ENCODE data around the gene RIPOR2.

RIPOR2 gene

GRCh38 chr6:24910961-24911725 lies 24.6 kb downstream of the RIPOR2 start (continued):
- TF ChIP-seq ZNF660 (tag by site-specific recombination; IDR thresholded peaks at IDR 0.05) = 0 out of 2 replicates have a peak, but pooled peaks have one; percentile 53
- TF ChIP-seq ZNF324 (tag by site-specific recombination; IDR thresholded peaks at IDR 0.05) = no peak
- TF ChIP-seq PRDM1 (tag by site-specific recombination; IDR thresholded peaks at IDR 0.05) = 0 out of 2 replicates have a peak, but pooled peaks have one; percentile 21
- TF ChIP-seq ZNF175 (tag by site-specific recombination; IDR thresholded peaks at IDR 0.05) = no peak
- 0 out of 2 replicates have a peak, but pooled peaks have one; percentile 33 for TF ChIP-seq KLF8 (tag by site-specific recombination; IDR thresholded peaks at IDR 0.05)
- TF ChIP-seq GLIS1 (tag by site-specific recombination; IDR thresholded peaks at IDR 0.05) = peak; percentile 28; the same call in 1 of the 2 replicates
- TF ChIP-seq KLF16 (tag by site-specific recombination; IDR thresholded peaks at IDR 0.05) = no peak
- TF ChIP-seq WT1 (tag by site-specific recombination; IDR thresholded peaks at IDR 0.05) = peak; percentile 33; the same call in 1 of the 2 replicates
- TF ChIP-seq, protein P1, sequence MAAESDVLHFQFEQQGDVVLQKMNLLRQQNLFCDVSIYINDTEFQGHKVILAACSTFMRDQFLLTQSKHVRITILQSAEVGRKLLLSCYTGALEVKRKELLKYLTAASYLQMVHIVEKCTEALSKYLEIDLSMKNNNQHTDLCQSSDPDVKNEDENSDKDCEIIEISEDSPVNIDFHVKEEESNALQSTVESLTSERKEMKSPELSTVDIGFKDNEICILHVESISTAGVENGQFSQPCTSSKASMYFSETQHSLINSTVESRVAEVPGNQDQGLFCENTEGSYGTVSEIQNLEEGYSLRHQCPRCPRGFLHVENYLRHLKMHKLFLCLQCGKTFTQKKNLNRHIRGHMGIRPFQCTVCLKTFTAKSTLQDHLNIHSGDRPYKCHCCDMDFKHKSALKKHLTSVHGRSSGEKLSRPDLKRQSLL (tag by site-specific recombination; IDR thresholded peaks at IDR 0.05) = peak; percentile 77
- TF ChIP-seq SP7 (tag by site-specific recombination; IDR thresholded peaks at IDR 0.05) = no peak
- no peak for TF ChIP-seq ZNF544 (tag by site-specific recombination; IDR thresholded peaks at IDR 0.05)
- TF ChIP-seq ZNF26 (tag by site-specific recombination; IDR thresholded peaks at IDR 0.05) = no peak
- TF ChIP-seq GFI1B (tag by site-specific recombination; IDR thresholded peaks at IDR 0.05) = no peak
- no peak for TF ChIP-seq ZNF433 (tag by site-specific recombination; IDR thresholded peaks at IDR 0.05; ENCODE audit: low read depth)
- TF ChIP-seq ZNF549 (tag by site-specific recombination; IDR thresholded peaks at IDR 0.05) = no peak
- TF ChIP-seq, protein P2, sequence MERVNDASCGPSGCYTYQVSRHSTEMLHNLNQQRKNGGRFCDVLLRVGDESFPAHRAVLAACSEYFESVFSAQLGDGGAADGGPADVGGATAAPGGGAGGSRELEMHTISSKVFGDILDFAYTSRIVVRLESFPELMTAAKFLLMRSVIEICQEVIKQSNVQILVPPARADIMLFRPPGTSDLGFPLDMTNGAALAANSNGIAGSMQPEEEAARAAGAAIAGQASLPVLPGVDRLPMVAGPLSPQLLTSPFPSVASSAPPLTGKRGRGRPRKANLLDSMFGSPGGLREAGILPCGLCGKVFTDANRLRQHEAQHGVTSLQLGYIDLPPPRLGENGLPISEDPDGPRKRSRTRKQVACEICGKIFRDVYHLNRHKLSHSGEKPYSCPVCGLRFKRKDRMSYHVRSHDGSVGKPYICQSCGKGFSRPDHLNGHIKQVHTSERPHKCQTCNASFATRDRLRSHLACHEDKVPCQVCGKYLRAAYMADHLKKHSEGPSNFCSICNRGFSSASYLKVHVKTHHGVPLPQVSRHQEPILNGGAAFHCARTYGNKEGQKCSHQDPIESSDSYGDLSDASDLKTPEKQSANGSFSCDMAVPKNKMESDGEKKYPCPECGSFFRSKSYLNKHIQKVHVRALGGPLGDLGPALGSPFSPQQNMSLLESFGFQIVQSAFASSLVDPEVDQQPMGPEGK (tag by site-specific recombination; IDR thresholded peaks at IDR 0.05) = peak; percentile 44; the same call in 1 of the 2 replicates
- TF ChIP-seq ZNF621 (tag by site-specific recombination; IDR thresholded peaks at IDR 0.05) = no peak
- no peak for TF ChIP-seq ZXDB (tag by site-specific recombination; IDR thresholded peaks at IDR 0.05)
- no peak for TF ChIP-seq ZNF132 (tag by site-specific recombination; IDR thresholded peaks at IDR 0.05; ENCODE audit: borderline replicate concordance)
- no peak for TF ChIP-seq KLF7 (tag by site-specific recombination; IDR thresholded peaks at IDR 0.05; ENCODE audit: borderline replicate concordance)
- TF ChIP-seq ZNF335 (tag by site-specific recombination; conservative IDR thresholded peaks at IDR 0.05) = peak; percentile 85
- peak; percentile 68 for TF ChIP-seq ZBTB26 (tag by site-specific recombination; optimal IDR thresholded peaks at IDR 0.05)
- TF ChIP-seq ZNF404 (tag by site-specific recombination; IDR thresholded peaks at IDR 0.05) = no peak
- 0 out of 2 replicates have a peak, but pooled peaks have one; percentile 17 for TF ChIP-seq ZIC2 (tag by site-specific recombination; IDR thresholded peaks at IDR 0.05)
- TF ChIP-seq, protein P3, sequence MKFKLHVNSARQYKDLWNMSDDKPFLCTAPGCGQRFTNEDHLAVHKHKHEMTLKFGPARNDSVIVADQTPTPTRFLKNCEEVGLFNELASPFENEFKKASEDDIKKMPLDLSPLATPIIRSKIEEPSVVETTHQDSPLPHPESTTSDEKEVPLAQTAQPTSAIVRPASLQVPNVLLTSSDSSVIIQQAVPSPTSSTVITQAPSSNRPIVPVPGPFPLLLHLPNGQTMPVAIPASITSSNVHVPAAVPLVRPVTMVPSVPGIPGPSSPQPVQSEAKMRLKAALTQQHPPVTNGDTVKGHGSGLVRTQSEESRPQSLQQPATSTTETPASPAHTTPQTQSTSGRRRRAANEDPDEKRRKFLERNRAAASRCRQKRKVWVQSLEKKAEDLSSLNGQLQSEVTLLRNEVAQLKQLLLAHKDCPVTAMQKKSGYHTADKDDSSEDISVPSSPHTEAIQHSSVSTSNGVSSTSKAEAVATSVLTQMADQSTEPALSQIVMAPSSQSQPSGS (tag by site-specific recombination; IDR thresholded peaks at IDR 0.05; ENCODE audit: low read depth) = no peak
- 0 out of 2 replicates have a peak, but pooled peaks have one; percentile 37 for TF ChIP-seq ZNF600 (tag by site-specific recombination; IDR thresholded peaks at IDR 0.05)
- TF ChIP-seq ZBTB8A (tag by site-specific recombination; IDR thresholded peaks at IDR 0.05) = peak; percentile 6; the same call in 1 of the 2 replicates
- TF ChIP-seq ZBTB7A (tag by site-specific recombination; IDR thresholded peaks at IDR 0.05; ENCODE audit: low read depth) = no peak
- TF ChIP-seq ZFHX2 (tag by site-specific recombination; conservative IDR thresholded peaks at IDR 0.05) = peak; percentile 54
- peak; percentile 75; the same call in 1 of the 2 replicates for TF ChIP-seq ZNF394 (tag by site-specific recombination; IDR thresholded peaks at IDR 0.05; ENCODE audit: borderline replicate concordance)

Measured in HEK293 (cell line).